SK-N-SH (cell line): ENCODE measurements around the gene PLA2G1B. TPM values are rescaled to one million over a fixed set of nuclear protein-coding genes. Genes with fewer than 3 reads are reported as not detected.

ENCODE experiments used
- CTCF ChIA-PET: fragments of 300-600, 350-600 bp; formaldehyde crosslinking; extraction: SDS; loops from one replicate; lab custom pipeline; 2021; lab: Yijun Ruan, JAX
- POLR2A ChIA-PET: fragments of 350-600 bp; sonication (Branson Sonifier 250); formaldehyde crosslinking; extraction: SDS; loops from one replicate; lab custom pipeline; 2020; ENCODE audit warnings: antibody characterized with exemption, inconsistent platforms; lab: Yijun Ruan, JAX
- DNase-seq: peaks from one replicate; pipeline ENCODE4 v3.0.0; 2012
- H2AFZ ChIP-seq: fragments of 200-600 bp; sonication (generic); 2 replicates; pipeline ENCODE4 v1.8.1; 2016; ENCODE audit warnings: antibody characterized with exemption, mild to moderate bottlenecking, low read depth
- H3F3A ChIP-seq: fragments of 200-600 bp; sonication (generic); replicated peaks from 2 replicates; pipeline ENCODE3; 2016; ENCODE audit warnings: antibody characterized with exemption, mild to moderate bottlenecking; ENCODE audit not compliant: insufficient read depth
- H3K27ac ChIP-seq, 2 experiments: fragments of 200-500 bp in 1 of 2; fragments of 200-600 bp in 1 of 2; sonication (Bioruptor generic) in 1 of 2; sonication (generic), shearing (Covaris generic) in 1 of 2; 2 replicates each; pipeline versions ENCODE4 v1.5.1 to v1.6.1; 2014 to 2016; ENCODE audit warnings: low read depth in 2 of 2, inconsistent platforms in 1 of 2, low read length in 1 of 2, mild to moderate bottlenecking in 1 of 2, mixed read lengths in 1 of 2
- H3K27me3 ChIP-seq: fragments of 200-600 bp; sonication (generic), shearing (Covaris generic); 2 replicates; pipeline ENCODE4 v1.6.1; 2016; ENCODE audit warnings: mixed run types; ENCODE audit not compliant: insufficient read depth
- H3K36me3 ChIP-seq, 2 experiments: fragments of 200-500 bp in 1 of 2; fragments of 200-600 bp in 1 of 2; sonication (Bioruptor generic) in 1 of 2; sonication (generic) in 1 of 2; replicated peaks in 1 of 2; 2 replicates each; pipeline versions ENCODE3 to v1.5.1; 2014 to 2016; ENCODE audit warnings: low read length in 1 of 2, mild to moderate bottlenecking in 1 of 2; ENCODE audit not compliant: insufficient read depth in 2 of 2, control insufficient read depth in 1 of 2
- H3K4me1 ChIP-seq, 2 experiments: fragments of 200-500 bp in 1 of 2; fragments of 200-600 bp in 1 of 2; sonication (Bioruptor generic) in 1 of 2; sonication (generic), shearing (Covaris generic) in 1 of 2; 2 replicates each; pipeline versions ENCODE4 v1.5.1 to v1.6.1; 2014 to 2016; ENCODE audit warnings: low read depth in 1 of 2, low read length in 1 of 2, mixed run types in 1 of 2; ENCODE audit not compliant: insufficient read depth in 2 of 2, control insufficient read depth in 1 of 2
- H3K4me2 ChIP-seq: fragments of 200-600 bp; sonication (generic), shearing (Covaris generic); 2 replicates; pipeline ENCODE4 v1.6.1; 2017; ENCODE audit warnings: mixed run types
- H3K4me3 ChIP-seq, 2 experiments: fragments of 200-500 bp in 1 of 2; fragments of 200-600 bp in 1 of 2; sonication (Bioruptor generic) in 1 of 2; sonication (generic), shearing (Covaris generic) in 1 of 2; 2 replicates each; pipeline versions ENCODE4 v1.5.1 to v1.8.1; 2014 to 2016; ENCODE audit warnings: low read depth in 2 of 2, inconsistent platforms in 1 of 2, low read length in 1 of 2, mild to moderate bottlenecking in 1 of 2, mixed read lengths in 1 of 2, moderate library complexity in 1 of 2
- H3K79me2 ChIP-seq: fragments of 200-600 bp; sonication (generic); 2 replicates; pipeline ENCODE4 v1.8.1; 2017; ENCODE audit warnings: mild to moderate bottlenecking; ENCODE audit not compliant: insufficient read depth
- H3K9ac ChIP-seq: fragments of 200-600 bp; sonication (generic); 2 replicates; pipeline ENCODE4 v1.6.1; 2017; ENCODE audit warnings: mixed run types
- H3K9me2 ChIP-seq: fragments of 200-600 bp; sonication (generic); 2 replicates; pipeline ENCODE4 v1.6.1; 2017; ENCODE audit warnings: mixed run types
- H3K9me3 ChIP-seq: fragments of 200-600 bp; sonication (generic); 2 replicates; pipeline ENCODE4 v1.6.1; 2017; ENCODE audit warnings: mixed run types, mild to moderate bottlenecking, moderate library complexity
- H4K20me1 ChIP-seq: fragments of 200-600 bp; sonication (generic); 2 replicates; pipeline ENCODE4 v1.6.1; 2017; ENCODE audit warnings: mild to moderate bottlenecking, mixed run types; ENCODE audit not compliant: insufficient read depth
- EP300 ChIP-seq, 2 experiments: IDR thresholded peaks; 2 replicates each; pipeline versions ENCODE4 v1.4.0 to v1.6.1; 2012; ENCODE audit warnings: borderline replicate concordance in 1 of 2, low read depth in 1 of 2, low read length in 1 of 2
- EZH2phosphoT487 ChIP-seq: fragments of 200-600 bp; sonication (generic); IDR thresholded peaks from 2 replicates; pipeline ENCODE4 v1.6.1; 2017; ENCODE audit warnings: low read depth, mixed run types, mild to moderate bottlenecking, antibody characterized with exemption, moderate library complexity, borderline replicate concordance
- FOSL2 ChIP-seq: IDR thresholded peaks from 2 replicates; pipeline ENCODE4 v1.4.0; 2012; ENCODE audit warnings: low read depth, mild to moderate bottlenecking, moderate library complexity, borderline replicate concordance
- FOXJ3 ChIP-seq: sonication (generic); formaldehyde crosslinking; IDR thresholded peaks from 2 replicates; pipeline ENCODE4 v1.5.1; 2020; ENCODE audit warnings: mild to moderate bottlenecking, missing genetic modification reagents
- GATA2 ChIP-seq: sonication (generic); formaldehyde crosslinking; IDR thresholded peaks from 2 replicates; pipeline ENCODE4 v1.5.0; 2020; ENCODE audit warnings: mild to moderate bottlenecking, missing genetic modification reagents
- JUND ChIP-seq: IDR thresholded peaks from 2 replicates; pipeline ENCODE4 v1.4.0; 2012
- MEF2A ChIP-seq: IDR thresholded peaks from 2 replicates; pipeline ENCODE4 v1.4.0; 2012; ENCODE audit warnings: low read depth, borderline replicate concordance
- NRF1 ChIP-seq: IDR thresholded peaks from 2 replicates; pipeline ENCODE4 v1.6.1; 2012; ENCODE audit warnings: low read depth, mild to moderate bottlenecking, low read length
- POLR2AphosphoS5 ChIP-seq: IDR thresholded peaks from 2 replicates; pipeline ENCODE4 v1.6.1; 2012; ENCODE audit warnings: low read depth, low read length
- RAD21 ChIP-seq: IDR thresholded peaks from 2 replicates; pipeline ENCODE4 v1.6.1; 2012; ENCODE audit warnings: mild to moderate bottlenecking, low read length
- RXRA ChIP-seq: IDR thresholded peaks from 2 replicates; pipeline ENCODE4 v1.4.0; 2012; ENCODE audit warnings: low read depth, mild to moderate bottlenecking, borderline replicate concordance
- SMC3 ChIP-seq: IDR thresholded peaks from 2 replicates; pipeline ENCODE4 v1.6.1; 2012; ENCODE audit warnings: low read depth, low read length, improper control_type of control experiment
- WGBS: methylation state at CpG from one replicate; pipeline ENCODE4 v1.1.6; 2017; ENCODE audit warnings: low lambda C conversion rate; 5-methylcytosine and 5-hydroxymethylcytosine counted together
- polyA plus RNA-seq, 3 experiments: library from polyadenylated mRNA; depleted of rRNA; stranded (reverse); fragments of >200 nt; gene quantifications; 2 replicates each; pipeline ENCODE4 v1.2.3, GENCODE V29; 2012
- TF ChIP-seq, protein P1 (sequence below): IDR thresholded peaks from 2 replicates; pipeline ENCODE4 v1.4.0; 2012; ENCODE audit warnings: low read depth, borderline replicate concordance
- TF ChIP-seq, protein P2 (sequence below): fragments of 200-600 bp; sonication (generic); IDR thresholded peaks from 2 replicates; pipeline ENCODE4 v1.6.1; 2017; ENCODE audit warnings: antibody characterized with exemption, mild to moderate bottlenecking, moderate library complexity
- TF ChIP-seq, protein P3 (sequence below): IDR thresholded peaks from 2 replicates; pipeline ENCODE4 v1.6.1; 2012; ENCODE audit warnings: mild to moderate bottlenecking, low read depth, low read length, moderate library complexity
- TF ChIP-seq, protein P4 (sequence below): IDR thresholded peaks from 2 replicates; pipeline ENCODE4; 2012
- TF ChIP-seq, protein P5 (sequence below): fragments of 150-350 bp; IDR thresholded peaks from 2 replicates; pipeline ENCODE4 v1.6.1; 2016; ENCODE audit warnings: mild to moderate bottlenecking, low read depth, low read length

PLA2G1B gene
- polyA plus RNA-seq, 1 of the 3 experiments (the other 2 are of a cell fraction) = not detected

DNA sequence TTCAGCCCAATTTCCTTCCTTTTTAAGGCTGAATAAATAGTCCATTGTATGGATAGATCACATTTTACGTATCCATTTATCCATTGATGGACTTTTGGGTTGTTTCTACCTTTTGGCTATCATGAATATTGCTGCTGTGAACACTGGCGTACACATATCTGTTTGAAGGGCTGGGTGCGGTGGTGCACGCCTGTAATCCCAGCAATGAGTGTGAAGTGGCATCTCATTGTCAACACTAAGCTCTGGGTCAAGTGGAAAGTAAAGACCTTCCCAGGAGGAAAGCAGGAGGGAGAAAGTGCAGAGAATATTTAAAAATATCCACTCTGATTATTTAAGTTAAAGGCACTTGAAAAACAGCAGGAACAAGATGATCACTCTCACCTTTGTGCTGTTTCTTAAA lies 11.7 kb upstream of the PLA2G1B start:
- no peak for DNase-seq
- Histone ChIP-seq H3K27ac (no peak overlapping the region), H3F3A (no peaks in the 10 kb centered on the region), H3K36me3 (no peaks in the 10 kb centered on the region), H3K4me2 (no peak overlapping the region), H3K4me3 (no peak overlapping the region), H3K9ac (no peak overlapping the region), H4K20me1 (no peaks in the 10 kb centered on the region), H3K79me2 (no peaks in the 10 kb centered on the region), H2AFZ (no peak overlapping the region), H3K9me3 (no peaks in the 10 kb centered on the region; the same call in 1 of the 2 replicates), H3K27me3 (no peaks in the 10 kb centered on the region), H3K9me2 (no peaks in the 10 kb centered on the region), H3K4me1 (no peaks in the 10 kb centered on the region)
- POLR2A ChIA-PET = no interaction called here
- CTCF ChIA-PET = interaction anchor here (0.6 to 7.0 kb wide), 3 partner anchors 37 to 310 kb away, joined by 3 to 46 read pairs (median 3); partner anchors contain the start of gene SIRT4
- WGBS = 77% methylated on average over 4 of the region's 4 CpGs
- TF ChIP-seq JUND = no peak
- TF ChIP-seq MEF2A = no peak
- TF ChIP-seq NRF1 = no peak
- TF ChIP-seq POLR2AphosphoS5 = no peak
- TF ChIP-seq FOSL2 = no peak
- TF ChIP-seq, protein P1, sequence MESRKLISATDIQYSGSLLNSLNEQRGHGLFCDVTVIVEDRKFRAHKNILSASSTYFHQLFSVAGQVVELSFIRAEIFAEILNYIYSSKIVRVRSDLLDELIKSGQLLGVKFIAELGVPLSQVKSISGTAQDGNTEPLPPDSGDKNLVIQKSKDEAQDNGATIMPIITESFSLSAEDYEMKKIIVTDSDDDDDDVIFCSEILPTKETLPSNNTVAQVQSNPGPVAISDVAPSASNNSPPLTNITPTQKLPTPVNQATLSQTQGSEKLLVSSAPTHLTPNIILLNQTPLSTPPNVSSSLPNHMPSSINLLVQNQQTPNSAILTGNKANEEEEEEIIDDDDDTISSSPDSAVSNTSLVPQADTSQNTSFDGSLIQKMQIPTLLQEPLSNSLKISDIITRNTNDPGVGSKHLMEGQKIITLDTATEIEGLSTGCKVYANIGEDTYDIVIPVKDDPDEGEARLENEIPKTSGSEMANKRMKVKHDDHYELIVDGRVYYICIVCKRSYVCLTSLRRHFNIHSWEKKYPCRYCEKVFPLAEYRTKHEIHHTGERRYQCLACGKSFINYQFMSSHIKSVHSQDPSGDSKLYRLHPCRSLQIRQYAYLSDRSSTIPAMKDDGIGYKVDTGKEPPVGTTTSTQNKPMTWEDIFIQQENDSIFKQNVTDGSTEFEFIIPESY = no peak
- TF ChIP-seq SMC3 = no peak
- TF ChIP-seq RXRA = no peak
- TF ChIP-seq, protein P2, sequence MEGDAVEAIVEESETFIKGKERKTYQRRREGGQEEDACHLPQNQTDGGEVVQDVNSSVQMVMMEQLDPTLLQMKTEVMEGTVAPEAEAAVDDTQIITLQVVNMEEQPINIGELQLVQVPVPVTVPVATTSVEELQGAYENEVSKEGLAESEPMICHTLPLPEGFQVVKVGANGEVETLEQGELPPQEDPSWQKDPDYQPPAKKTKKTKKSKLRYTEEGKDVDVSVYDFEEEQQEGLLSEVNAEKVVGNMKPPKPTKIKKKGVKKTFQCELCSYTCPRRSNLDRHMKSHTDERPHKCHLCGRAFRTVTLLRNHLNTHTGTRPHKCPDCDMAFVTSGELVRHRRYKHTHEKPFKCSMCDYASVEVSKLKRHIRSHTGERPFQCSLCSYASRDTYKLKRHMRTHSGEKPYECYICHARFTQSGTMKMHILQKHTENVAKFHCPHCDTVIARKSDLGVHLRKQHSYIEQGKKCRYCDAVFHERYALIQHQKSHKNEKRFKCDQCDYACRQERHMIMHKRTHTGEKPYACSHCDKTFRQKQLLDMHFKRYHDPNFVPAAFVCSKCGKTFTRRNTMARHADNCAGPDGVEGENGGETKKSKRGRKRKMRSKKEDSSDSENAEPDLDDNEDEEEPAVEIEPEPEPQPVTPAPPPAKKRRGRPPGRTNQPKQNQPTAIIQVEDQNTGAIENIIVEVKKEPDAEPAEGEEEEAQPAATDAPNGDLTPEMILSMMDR = no peak
- no peak for TF ChIP-seq EP300 (IDR thresholded peaks at IDR 0.05; ENCODE audit: borderline replicate concordance in 1 of 2, low read depth in 1 of 2, low read length in 1 of 2)
- TF ChIP-seq, protein P3, sequence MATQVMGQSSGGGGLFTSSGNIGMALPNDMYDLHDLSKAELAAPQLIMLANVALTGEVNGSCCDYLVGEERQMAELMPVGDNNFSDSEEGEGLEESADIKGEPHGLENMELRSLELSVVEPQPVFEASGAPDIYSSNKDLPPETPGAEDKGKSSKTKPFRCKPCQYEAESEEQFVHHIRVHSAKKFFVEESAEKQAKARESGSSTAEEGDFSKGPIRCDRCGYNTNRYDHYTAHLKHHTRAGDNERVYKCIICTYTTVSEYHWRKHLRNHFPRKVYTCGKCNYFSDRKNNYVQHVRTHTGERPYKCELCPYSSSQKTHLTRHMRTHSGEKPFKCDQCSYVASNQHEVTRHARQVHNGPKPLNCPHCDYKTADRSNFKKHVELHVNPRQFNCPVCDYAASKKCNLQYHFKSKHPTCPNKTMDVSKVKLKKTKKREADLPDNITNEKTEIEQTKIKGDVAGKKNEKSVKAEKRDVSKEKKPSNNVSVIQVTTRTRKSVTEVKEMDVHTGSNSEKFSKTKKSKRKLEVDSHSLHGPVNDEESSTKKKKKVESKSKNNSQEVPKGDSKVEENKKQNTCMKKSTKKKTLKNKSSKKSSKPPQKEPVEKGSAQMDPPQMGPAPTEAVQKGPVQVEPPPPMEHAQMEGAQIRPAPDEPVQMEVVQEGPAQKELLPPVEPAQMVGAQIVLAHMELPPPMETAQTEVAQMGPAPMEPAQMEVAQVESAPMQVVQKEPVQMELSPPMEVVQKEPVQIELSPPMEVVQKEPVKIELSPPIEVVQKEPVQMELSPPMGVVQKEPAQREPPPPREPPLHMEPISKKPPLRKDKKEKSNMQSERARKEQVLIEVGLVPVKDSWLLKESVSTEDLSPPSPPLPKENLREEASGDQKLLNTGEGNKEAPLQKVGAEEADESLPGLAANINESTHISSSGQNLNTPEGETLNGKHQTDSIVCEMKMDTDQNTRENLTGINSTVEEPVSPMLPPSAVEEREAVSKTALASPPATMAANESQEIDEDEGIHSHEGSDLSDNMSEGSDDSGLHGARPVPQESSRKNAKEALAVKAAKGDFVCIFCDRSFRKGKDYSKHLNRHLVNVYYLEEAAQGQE = no peak
- TF ChIP-seq FOXJ3 (CRISPR knock-in tag) = no peak
- TF ChIP-seq EZH2phosphoT487 = no peak
- no peak for TF ChIP-seq RAD21
- no peak for TF ChIP-seq GATA2 (CRISPR knock-in tag)
- TF ChIP-seq, protein P4, sequence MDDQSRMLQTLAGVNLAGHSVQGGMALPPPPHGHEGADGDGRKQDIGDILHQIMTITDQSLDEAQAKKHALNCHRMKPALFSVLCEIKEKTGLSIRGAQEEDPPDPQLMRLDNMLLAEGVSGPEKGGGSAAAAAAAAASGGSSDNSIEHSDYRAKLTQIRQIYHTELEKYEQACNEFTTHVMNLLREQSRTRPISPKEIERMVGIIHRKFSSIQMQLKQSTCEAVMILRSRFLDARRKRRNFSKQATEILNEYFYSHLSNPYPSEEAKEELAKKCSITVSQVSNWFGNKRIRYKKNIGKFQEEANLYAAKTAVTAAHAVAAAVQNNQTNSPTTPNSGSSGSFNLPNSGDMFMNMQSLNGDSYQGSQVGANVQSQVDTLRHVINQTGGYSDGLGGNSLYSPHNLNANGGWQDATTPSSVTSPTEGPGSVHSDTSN = no peak
- TF ChIP-seq, protein P5, sequence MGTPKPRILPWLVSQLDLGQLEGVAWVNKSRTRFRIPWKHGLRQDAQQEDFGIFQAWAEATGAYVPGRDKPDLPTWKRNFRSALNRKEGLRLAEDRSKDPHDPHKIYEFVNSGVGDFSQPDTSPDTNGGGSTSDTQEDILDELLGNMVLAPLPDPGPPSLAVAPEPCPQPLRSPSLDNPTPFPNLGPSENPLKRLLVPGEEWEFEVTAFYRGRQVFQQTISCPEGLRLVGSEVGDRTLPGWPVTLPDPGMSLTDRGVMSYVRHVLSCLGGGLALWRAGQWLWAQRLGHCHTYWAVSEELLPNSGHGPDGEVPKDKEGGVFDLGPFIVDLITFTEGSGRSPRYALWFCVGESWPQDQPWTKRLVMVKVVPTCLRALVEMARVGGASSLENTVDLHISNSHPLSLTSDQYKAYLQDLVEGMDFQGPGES = no peak
